Measurements from ENCODE around the gene POMGNT2.
"Not testable (repeated sequence)": the region's sequence is repeated elsewhere in the genome, so short reads cannot be mapped to it uniquely, and the experiment has no call there.

The POMGNT2 gene

GRCh38 chr3:43048470-43048869 lies 57.4 kb downstream of the POMGNT2 start:
- no peak overlapping the region for H3K4me3 ChIP-seq (ENCODE audit: low read depth, low read length)

GRCh38 chr3:43046583-43046982 lies 59.3 kb downstream of the POMGNT2 start:
- no peak for TF ChIP-seq CTCF (IDR thresholded peaks at IDR 0.05; ENCODE audit: low read depth, low read length)
- H3K4me3 ChIP-seq (ENCODE audit: low read depth, low read length): no peak overlapping the region

More at GRCh38 chr3:43048470-43048869, 57.4 kb downstream of the POMGNT2 start:
- TF ChIP-seq CTCF (IDR thresholded peaks at IDR 0.05; ENCODE audit: low read depth, low read length): no peak

GRCh38 chr3:43045079-43045478 lies 60.8 kb downstream of the POMGNT2 start:
- not testable (repeated sequence) for H3K4me3 ChIP-seq (ENCODE audit: low read depth, low read length)

- no peak overlapping the region for H3K4me3 ChIP-seq (ENCODE audit: low read depth, low read length)
- TF ChIP-seq CTCF (IDR thresholded peaks at IDR 0.05; ENCODE audit: low read depth, low read length): no peak
Measured at GRCh38 chr3:43043793-43044192, 62.1 kb downstream of the POMGNT2 start.

GRCh38 chr3:43043071-43043766 lies 62.7 kb downstream of the POMGNT2 start:
- no peak overlapping the region for H3K4me3 ChIP-seq (ENCODE audit: low read depth, low read length)
- no peak for TF ChIP-seq CTCF (IDR thresholded peaks at IDR 0.05; ENCODE audit: low read depth, low read length)

GRCh38 chr3:43041517-43041916 lies 64.4 kb downstream of the POMGNT2 start:
- H3K4me3 ChIP-seq (ENCODE audit: low read depth, low read length): no peak overlapping the region
- TF ChIP-seq CTCF (IDR thresholded peaks at IDR 0.05; ENCODE audit: low read depth, low read length): no peak

- no peak for TF ChIP-seq CTCF (IDR thresholded peaks at IDR 0.05; ENCODE audit: low read depth, low read length)
- H3K4me3 ChIP-seq (ENCODE audit: low read depth, low read length): no peak overlapping the region
Measured at GRCh38 chr3:43038010-43038409, 67.9 kb downstream of the POMGNT2 start.
